ENCODE data around the gene CA5A.
"Not testable (repeated sequence)": the region's sequence is repeated elsewhere in the genome, so short reads cannot be mapped to it uniquely, and the experiment has no call there.

Gene CA5A

GRCh38 chr16:87858151-87858993, 78.0 kb downstream of the CA5A start:
- Histone ChIP-seq H3K4me1 (ENCODE audit: control insufficient read depth in 2 of 2, insufficient read depth in 2 of 2, low read length in 2 of 2) (peaks cover 11 to 16% of the 10 kb centered on the region in 2 donors), H3K27ac (ENCODE audit: low read depth in 2 of 2, low read length in 2 of 2) (peak overlapping the region in 1 of 2 donors; percentile 48)
- H3K4me3 ChIP-seq (ENCODE audit: low read length in 2 of 2); H3K9ac ChIP-seq (ENCODE audit: low read depth in 1 of 2, low read length in 2 of 2); H3K36me3 ChIP-seq (ENCODE audit: control insufficient read depth in 2 of 2, insufficient read depth in 2 of 2, low read length in 2 of 2); H3K9me3 ChIP-seq (ENCODE audit: control insufficient read depth in 2 of 2, low read length in 2 of 2); H3K27me3 ChIP-seq (ENCODE audit: control insufficient read depth in 2 of 2, insufficient read depth in 2 of 2, low read length in 2 of 2): not testable (repeated sequence)

GRCh38 chr16:87856791-87857228, 79.5 kb downstream of the CA5A start:
- H3K4me1 ChIP-seq (ENCODE audit: control insufficient read depth in 2 of 2, insufficient read depth in 2 of 2, low read length in 2 of 2), result peaks cover 16 to 21% of the 10 kb centered on the region in 2 donors
- H3K27ac ChIP-seq (ENCODE audit: low read depth in 2 of 2, low read length in 2 of 2), result peak overlapping the region; percentile 37 to 83
- no peaks in the 10 kb centered on the region for H3K36me3 ChIP-seq (ENCODE audit: control insufficient read depth in 2 of 2, insufficient read depth in 2 of 2, low read length in 2 of 2)
- peak overlapping the region in 1 of 2 donors; percentile 30 for H3K4me3 ChIP-seq (ENCODE audit: low read length in 2 of 2)
- H3K9ac ChIP-seq (ENCODE audit: low read depth in 1 of 2, low read length in 2 of 2), result peak overlapping the region in 1 of 2 donors; percentile 17
- no peaks in the 10 kb centered on the region for H3K9me3 ChIP-seq (ENCODE audit: control insufficient read depth in 2 of 2, low read length in 2 of 2)
- H3K27me3 ChIP-seq (ENCODE audit: control insufficient read depth in 2 of 2, insufficient read depth in 2 of 2, low read length in 2 of 2), result no peaks in the 10 kb centered on the region

GRCh38 chr16:87855852-87856715, 80.2 kb downstream of the CA5A start:
- peak overlapping the region; percentile 71 to 83 for H3K27ac ChIP-seq (ENCODE audit: low read depth in 2 of 2, low read length in 2 of 2)
- peak overlapping the region; percentile 41 to 53 for H3K9ac ChIP-seq (ENCODE audit: low read depth in 1 of 2, low read length in 2 of 2)
- peaks cover 16 to 21% of the 10 kb centered on the region in 2 donors for H3K4me1 ChIP-seq (ENCODE audit: control insufficient read depth in 2 of 2, insufficient read depth in 2 of 2, low read length in 2 of 2)
- H3K4me3 ChIP-seq (ENCODE audit: low read length in 2 of 2), result peak overlapping the region in 1 of 2 donors; percentile 30
- H3K36me3 ChIP-seq (ENCODE audit: control insufficient read depth in 2 of 2, insufficient read depth in 2 of 2, low read length in 2 of 2), result peaks cover 0 to 1% of the 10 kb centered on the region in 2 donors
- no peaks in the 10 kb centered on the region for H3K27me3 ChIP-seq (ENCODE audit: control insufficient read depth in 2 of 2, insufficient read depth in 2 of 2, low read length in 2 of 2)
- no peaks in the 10 kb centered on the region for H3K9me3 ChIP-seq (ENCODE audit: control insufficient read depth in 2 of 2, low read length in 2 of 2)

GRCh38 chr16:87854907-87855683, 81.2 kb downstream of the CA5A start:
- no peaks in the 10 kb centered on the region for H3K9me3 ChIP-seq (ENCODE audit: control insufficient read depth in 2 of 2, low read length in 2 of 2)
- H3K4me1 ChIP-seq (ENCODE audit: control insufficient read depth in 2 of 2, insufficient read depth in 2 of 2, low read length in 2 of 2), result peaks cover 21 to 22% of the 10 kb centered on the region in 2 donors
- H3K4me3 ChIP-seq (ENCODE audit: low read length in 2 of 2), result no peak overlapping the region
- H3K27me3 ChIP-seq (ENCODE audit: control insufficient read depth in 2 of 2, insufficient read depth in 2 of 2, low read length in 2 of 2), result no peaks in the 10 kb centered on the region
- peak overlapping the region; percentile 71 to 83 for H3K27ac ChIP-seq (ENCODE audit: low read depth in 2 of 2, low read length in 2 of 2)
- H3K36me3 ChIP-seq (ENCODE audit: control insufficient read depth in 2 of 2, insufficient read depth in 2 of 2, low read length in 2 of 2), result peaks cover 0 to 6% of the 10 kb centered on the region in 2 donors
- H3K9ac ChIP-seq (ENCODE audit: low read depth in 1 of 2, low read length in 2 of 2), result no peak overlapping the region

GRCh38 chr16:87854053-87854906, 82.0 kb downstream of the CA5A start:
- no peak overlapping the region for H3K4me3 ChIP-seq (ENCODE audit: low read length in 2 of 2)
- H3K27me3 ChIP-seq (ENCODE audit: control insufficient read depth in 2 of 2, insufficient read depth in 2 of 2, low read length in 2 of 2), result no peaks in the 10 kb centered on the region
- H3K27ac ChIP-seq (ENCODE audit: low read depth in 2 of 2, low read length in 2 of 2), result peak overlapping the region in 1 of 2 donors; percentile 83
- no peaks in the 10 kb centered on the region for H3K9me3 ChIP-seq (ENCODE audit: control insufficient read depth in 2 of 2, low read length in 2 of 2)
- H3K4me1 ChIP-seq (ENCODE audit: control insufficient read depth in 2 of 2, insufficient read depth in 2 of 2, low read length in 2 of 2), result peaks cover 22 to 23% of the 10 kb centered on the region in 2 donors
- no peak overlapping the region for H3K9ac ChIP-seq (ENCODE audit: low read depth in 1 of 2, low read length in 2 of 2)
- peaks cover 0 to 6% of the 10 kb centered on the region in 2 donors for H3K36me3 ChIP-seq (ENCODE audit: control insufficient read depth in 2 of 2, insufficient read depth in 2 of 2, low read length in 2 of 2)

GRCh38 chr16:87853411-87854052, 82.8 kb downstream of the CA5A start:
- peaks cover 22 to 23% of the 10 kb centered on the region in 2 donors for H3K4me1 ChIP-seq (ENCODE audit: control insufficient read depth in 2 of 2, insufficient read depth in 2 of 2, low read length in 2 of 2)

GRCh38 chr16:87851601-87852000, 84.7 kb downstream of the CA5A start:
- no peaks in the 10 kb centered on the region for H3K27me3 ChIP-seq (ENCODE audit: control insufficient read depth in 2 of 2, insufficient read depth in 2 of 2, low read length in 2 of 2)
- H3K4me3 ChIP-seq (ENCODE audit: low read length in 2 of 2), result no peak overlapping the region
- H3K27ac ChIP-seq (ENCODE audit: low read depth in 2 of 2, low read length in 2 of 2), result no peak overlapping the region
- H3K9me3 ChIP-seq (ENCODE audit: control insufficient read depth in 2 of 2, low read length in 2 of 2), result no peaks in the 10 kb centered on the region
- no peak overlapping the region for H3K9ac ChIP-seq (ENCODE audit: low read depth in 1 of 2, low read length in 2 of 2)
- peaks cover 22 to 26% of the 10 kb centered on the region in 2 donors for H3K4me1 ChIP-seq (ENCODE audit: control insufficient read depth in 2 of 2, insufficient read depth in 2 of 2, low read length in 2 of 2)
- peaks cover 0 to 6% of the 10 kb centered on the region in 2 donors for H3K36me3 ChIP-seq (ENCODE audit: control insufficient read depth in 2 of 2, insufficient read depth in 2 of 2, low read length in 2 of 2)

More at GRCh38 chr16:87853411-87854052, 82.8 kb downstream of the CA5A start:
- Histone ChIP-seq H3K9ac (ENCODE audit: low read depth in 1 of 2, low read length in 2 of 2) (peak overlapping the region in 1 of 2 donors; percentile 37), H3K36me3 (ENCODE audit: control insufficient read depth in 2 of 2, insufficient read depth in 2 of 2, low read length in 2 of 2) (peaks cover 0 to 6% of the 10 kb centered on the region in 2 donors), H3K27me3 (ENCODE audit: control insufficient read depth in 2 of 2, insufficient read depth in 2 of 2, low read length in 2 of 2) (no peaks in the 10 kb centered on the region), H3K9me3 (ENCODE audit: control insufficient read depth in 2 of 2, low read length in 2 of 2) (no peaks in the 10 kb centered on the region), H3K27ac (ENCODE audit: low read depth in 2 of 2, low read length in 2 of 2) (peak overlapping the region; percentile 47 to 49), H3K4me3 (ENCODE audit: low read length in 2 of 2) (peak overlapping the region; percentile 49 to 50)

GRCh38 chr16:87851141-87851587, 85.2 kb downstream of the CA5A start:
- Histone ChIP-seq H3K27me3 (ENCODE audit: control insufficient read depth in 2 of 2, insufficient read depth in 2 of 2, low read length in 2 of 2) (no peaks in the 10 kb centered on the region), H3K9ac (ENCODE audit: low read depth in 1 of 2, low read length in 2 of 2) (no peak overlapping the region), H3K4me1 (ENCODE audit: control insufficient read depth in 2 of 2, insufficient read depth in 2 of 2, low read length in 2 of 2) (peaks cover 19 to 26% of the 10 kb centered on the region in 2 donors), H3K27ac (ENCODE audit: low read depth in 2 of 2, low read length in 2 of 2) (no peak overlapping the region), H3K4me3 (ENCODE audit: low read length in 2 of 2) (no peak overlapping the region), H3K9me3 (ENCODE audit: control insufficient read depth in 2 of 2, low read length in 2 of 2) (no peaks in the 10 kb centered on the region), H3K36me3 (ENCODE audit: control insufficient read depth in 2 of 2, insufficient read depth in 2 of 2, low read length in 2 of 2) (peaks cover 0 to 6% of the 10 kb centered on the region in 2 donors)
